ENCODE data around the gene LRP1-AS.
"Not testable (repeated sequence)": the region's sequence is repeated elsewhere in the genome, so short reads cannot be mapped to it uniquely, and the experiment has no call there.

The LRP1-AS gene

DNA sequence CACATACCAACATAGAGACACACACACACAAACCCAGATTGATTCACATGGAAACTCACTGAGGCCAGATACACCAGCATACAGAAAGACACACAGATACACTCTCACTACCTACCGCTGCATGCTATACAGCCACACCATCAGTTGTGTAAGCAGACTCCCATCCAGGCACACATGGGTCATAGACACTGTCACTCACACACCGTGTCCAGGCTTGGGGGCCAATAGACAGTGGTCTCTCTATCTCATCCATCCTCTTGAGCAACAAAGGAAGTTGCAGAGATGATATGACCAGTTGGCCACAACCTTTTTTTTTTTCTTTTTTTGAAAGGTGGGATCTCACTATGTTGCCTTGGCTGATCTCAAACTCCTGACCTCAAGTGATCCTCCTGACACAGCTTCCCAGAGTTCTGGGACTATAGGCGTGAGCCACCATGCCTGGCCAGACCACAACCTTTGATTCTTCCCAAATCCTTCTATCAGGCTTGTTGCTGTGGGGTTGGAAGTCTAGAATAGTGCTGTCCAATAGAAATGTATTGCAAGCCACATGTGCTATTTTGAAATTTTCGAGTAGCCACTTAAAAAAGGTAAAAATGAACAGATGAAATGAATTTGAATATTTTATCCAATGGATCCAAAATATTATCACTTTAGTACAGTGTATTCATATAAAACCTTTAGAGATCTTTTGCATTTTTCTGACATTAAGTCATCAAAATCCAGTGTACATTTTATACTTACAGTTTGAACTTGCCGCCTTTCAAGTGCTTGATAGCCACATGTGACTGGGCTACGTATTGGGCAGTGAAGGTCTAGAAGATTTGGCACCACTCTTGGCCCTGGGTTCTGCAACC lies 7.4 kb downstream of the LRP1-AS start:
- DNase-seq (ENCODE audit: low read depth), result no peak

- DNase-seq (ENCODE audit: low read depth), result no peak
These were observed 8.7 kb downstream of the LRP1-AS start for GRCh38 chr12:57138526-57139272.

DNA sequence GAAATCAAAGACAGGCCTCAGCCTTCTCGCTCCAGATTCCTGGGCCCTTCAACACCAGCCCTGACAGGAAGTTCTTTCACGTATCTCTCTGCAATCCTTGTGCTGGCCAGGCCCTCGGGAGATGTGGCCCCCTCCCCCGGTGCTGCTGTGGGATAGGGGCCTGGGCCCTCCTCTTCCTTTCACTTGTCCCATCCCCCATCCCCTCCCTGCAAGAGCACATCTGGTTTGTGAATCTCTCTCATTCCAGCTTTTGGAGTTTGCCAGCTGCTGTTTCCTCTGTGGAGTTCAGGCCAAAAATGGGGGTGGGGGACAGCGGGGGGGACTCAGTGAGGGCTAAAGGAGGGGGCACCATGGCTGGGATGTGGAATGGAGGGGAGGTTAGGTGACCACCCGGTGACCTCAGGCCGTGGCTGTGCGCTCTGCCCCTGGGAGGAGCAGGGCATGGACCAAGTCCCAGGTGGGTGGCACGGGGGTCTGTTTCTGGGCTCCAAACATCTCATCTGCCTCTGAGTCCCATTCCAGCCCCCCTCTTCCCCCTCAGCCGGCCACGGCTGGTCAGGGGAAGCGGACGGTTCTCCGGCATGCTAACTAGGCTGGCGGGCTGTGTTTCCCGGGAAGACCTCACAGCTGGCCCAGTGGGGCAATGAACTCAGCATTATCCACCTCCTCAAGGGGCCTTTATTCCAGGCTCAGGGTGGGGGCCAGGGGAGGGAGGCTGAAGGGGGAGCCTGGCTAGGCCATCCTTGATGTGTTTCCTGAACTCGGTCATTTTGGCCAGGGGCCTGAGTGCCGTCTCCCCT lies 11.7 kb downstream of the LRP1-AS start:
- DNase-seq (ENCODE audit: low read depth), result no peak

GRCh38 chr12:57134949-57135348 lies 12.5 kb downstream of the LRP1-AS start:
- no peak for DNase-seq (ENCODE audit: low read depth)

DNA sequence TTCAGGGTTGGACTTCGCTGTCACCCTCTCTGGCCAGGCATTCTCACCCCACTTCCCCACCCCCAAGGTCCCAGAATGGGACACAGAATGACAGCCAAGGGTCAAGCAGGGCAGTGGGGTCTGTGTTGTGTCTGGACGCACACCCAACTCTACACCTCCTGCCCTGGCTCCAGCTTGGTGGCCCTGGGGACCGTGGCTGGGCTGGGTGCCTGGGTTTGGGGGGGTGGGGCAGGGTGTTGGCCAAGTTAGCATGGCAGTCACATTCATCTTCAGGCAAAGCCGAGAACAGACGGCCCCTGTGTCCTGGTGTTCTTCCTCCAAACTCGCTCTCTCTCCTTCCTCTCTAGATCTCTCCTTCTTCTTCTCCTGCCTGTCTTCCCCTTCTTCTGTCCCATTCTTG lies 13.5 kb downstream of the LRP1-AS start:
- no peak for DNase-seq (ENCODE audit: low read depth)

- DNase-seq (ENCODE audit: low read depth), result no peak
These were observed 14.3 kb downstream of the LRP1-AS start for GRCh38 chr12:57133013-57133569.

DNA sequence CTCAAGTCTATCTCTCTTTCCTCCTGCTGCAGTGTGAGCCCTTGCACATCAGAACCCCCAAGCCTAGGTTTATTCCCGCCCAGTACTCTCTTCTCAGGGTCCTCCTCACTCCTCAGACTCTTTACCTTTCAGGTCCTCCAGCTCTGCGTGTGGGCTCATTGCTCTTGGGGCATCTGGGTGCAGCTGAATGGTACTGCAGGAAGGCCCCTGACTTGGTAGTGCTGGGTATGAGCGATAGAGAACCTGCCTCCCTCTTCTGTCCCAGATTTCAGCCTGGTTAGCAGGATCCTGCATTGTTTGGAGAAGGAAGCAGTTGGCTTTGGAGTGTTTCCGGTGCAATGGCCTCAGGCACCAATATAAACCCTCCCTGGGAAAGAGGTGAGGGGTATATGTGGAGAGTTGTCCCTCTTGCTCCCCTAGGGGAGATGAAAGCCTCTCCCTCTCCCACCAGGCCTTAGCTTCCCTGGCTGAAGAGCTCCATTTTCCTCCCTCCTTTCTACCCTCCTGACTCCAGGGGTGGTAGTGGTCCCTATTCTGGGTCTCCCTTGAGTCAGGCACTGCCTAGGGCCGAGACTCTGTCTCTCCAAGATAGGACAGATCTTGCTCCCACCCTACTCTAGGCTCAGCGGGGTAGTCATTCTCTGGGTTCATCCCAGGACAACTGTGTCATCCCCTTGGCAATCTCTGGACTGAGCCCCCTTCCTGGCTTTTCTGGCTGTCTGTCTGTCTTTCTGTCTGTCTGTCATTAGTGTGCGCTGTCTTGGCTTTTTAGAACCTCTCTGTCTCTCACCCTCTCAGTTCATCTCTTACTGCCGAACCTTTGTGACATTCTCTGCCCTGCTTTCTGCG lies 15.3 kb downstream of the LRP1-AS start:
- DNase-seq (ENCODE audit: low read depth), result no peak

DNA sequence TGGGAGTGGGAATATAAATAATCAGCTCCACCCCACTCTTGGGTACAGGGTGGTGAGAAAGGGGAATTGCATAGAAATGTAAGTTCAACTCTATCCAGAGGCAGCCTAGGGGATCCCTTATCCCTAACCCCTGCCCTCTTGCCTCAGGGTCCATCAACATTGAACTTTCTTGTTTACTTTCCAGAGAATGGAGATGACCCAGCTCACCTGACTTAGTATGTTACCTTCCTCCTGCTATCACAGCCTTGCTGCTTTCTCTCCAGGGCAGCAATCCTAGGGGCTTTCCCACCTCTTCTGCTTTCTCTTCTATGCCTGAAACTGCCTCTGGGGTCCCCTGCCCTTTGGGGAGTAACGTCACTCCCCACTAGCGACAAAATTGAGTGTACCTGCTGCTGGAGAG lies 16.5 kb downstream of the LRP1-AS start:
- no peak for DNase-seq (ENCODE audit: low read depth)

GRCh38 chr12:57129889-57130288 lies 17.5 kb downstream of the LRP1-AS start:
- no peak for DNase-seq (ENCODE audit: low read depth)

DNA sequence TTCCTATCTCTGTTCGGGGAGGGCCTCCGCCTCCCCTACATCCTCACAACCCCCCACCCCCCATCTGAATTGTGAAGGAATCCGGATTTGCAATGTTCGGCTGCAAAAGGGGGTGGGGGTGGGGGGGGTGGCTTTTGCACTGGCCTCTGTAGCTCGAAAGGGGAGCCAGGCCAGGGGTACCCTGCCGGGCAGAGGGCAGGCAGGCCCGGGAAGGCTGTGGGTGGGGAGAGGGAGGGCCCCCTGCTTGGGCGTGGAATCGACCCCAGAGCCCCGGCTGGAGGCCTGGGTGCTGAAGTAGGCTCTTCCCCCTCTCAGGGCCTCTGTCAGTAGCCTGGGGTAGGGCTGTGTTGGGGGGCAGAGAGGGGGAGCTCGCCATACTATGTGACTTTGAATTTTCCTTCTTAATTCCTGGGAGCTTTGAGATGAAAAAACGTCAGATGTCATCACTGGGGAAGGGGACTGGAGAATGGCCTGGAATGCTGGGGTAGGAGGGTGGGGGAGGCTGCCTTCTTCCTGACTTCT lies 18.0 kb downstream of the LRP1-AS start:
- DNase-seq (ENCODE audit: low read depth), result no peak

DNA sequence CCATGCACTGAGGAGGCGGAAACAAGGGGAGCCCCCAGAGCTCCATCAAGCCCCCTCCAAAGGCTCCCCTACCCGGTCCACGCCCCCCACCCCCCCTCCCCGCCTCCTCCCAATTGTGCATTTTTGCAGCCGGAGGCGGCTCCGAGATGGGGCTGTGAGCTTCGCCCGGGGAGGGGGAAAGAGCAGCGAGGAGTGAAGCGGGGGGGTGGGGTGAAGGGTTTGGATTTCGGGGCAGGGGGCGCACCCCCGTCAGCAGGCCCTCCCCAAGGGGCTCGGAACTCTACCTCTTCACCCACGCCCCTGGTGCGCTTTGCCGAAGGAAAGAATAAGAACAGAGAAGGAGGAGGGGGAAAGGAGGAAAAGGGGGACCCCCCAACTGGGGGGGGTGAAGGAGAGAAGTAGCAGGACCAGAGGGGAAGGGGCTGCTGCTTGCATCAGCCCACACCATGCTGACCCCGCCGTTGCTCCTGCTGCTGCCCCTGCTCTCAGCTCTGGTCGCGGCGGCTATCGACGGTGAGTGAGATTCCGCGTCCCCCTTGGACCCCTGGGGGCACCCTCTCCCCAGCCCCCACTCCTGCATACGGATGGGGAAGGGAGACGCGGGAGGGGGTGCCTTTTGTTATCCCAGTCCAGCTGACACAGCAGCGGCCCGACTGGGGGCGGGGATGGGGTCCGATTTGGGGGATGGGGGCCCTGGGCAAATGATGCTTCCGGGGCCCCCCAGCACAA lies 18.7 kb downstream of the LRP1-AS start:
- DNase-seq (ENCODE audit: low read depth), result no peak

- peak; percentile 60 for DNase-seq (ENCODE audit: low read depth)
These were observed 19.5 kb downstream of the LRP1-AS start, which contains the start of gene LRP1 for GRCh38 chr12:57127726-57128518. Gene LRP1 (plus strand): TSS chr12:57128483. CDS start chr12:57128965, 482 bp downstream.

GRCh38 chr12:57127101-57127725 lies 20.2 kb downstream of the LRP1-AS start:
- no peak for DNase-seq (ENCODE audit: low read depth)

- DNase-seq (ENCODE audit: low read depth), result no peak
These were observed 20.9 kb downstream of the LRP1-AS start for GRCh38 chr12:57126561-57126960.

DNA sequence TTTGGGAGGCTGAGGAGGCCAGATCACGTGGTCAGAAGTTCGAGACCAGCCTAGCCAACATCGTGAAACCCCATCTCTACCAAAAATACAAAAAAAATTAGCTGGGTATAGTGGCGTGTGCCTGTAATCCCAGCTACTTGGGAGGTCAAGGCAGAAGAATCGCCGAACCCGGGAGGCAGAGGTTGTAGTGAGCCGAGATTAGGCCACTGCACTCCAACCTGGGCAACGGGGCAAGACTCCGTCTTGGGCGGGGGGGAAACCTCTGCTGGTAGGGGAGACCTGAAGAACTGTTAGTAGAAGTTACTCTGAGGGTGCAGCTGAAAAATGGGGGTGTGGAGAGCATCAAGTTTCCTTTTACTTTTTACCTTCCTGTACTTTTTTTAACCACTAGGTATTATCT lies 21.4 kb downstream of the LRP1-AS start:
- no peak for DNase-seq (ENCODE audit: low read depth)

DNA sequence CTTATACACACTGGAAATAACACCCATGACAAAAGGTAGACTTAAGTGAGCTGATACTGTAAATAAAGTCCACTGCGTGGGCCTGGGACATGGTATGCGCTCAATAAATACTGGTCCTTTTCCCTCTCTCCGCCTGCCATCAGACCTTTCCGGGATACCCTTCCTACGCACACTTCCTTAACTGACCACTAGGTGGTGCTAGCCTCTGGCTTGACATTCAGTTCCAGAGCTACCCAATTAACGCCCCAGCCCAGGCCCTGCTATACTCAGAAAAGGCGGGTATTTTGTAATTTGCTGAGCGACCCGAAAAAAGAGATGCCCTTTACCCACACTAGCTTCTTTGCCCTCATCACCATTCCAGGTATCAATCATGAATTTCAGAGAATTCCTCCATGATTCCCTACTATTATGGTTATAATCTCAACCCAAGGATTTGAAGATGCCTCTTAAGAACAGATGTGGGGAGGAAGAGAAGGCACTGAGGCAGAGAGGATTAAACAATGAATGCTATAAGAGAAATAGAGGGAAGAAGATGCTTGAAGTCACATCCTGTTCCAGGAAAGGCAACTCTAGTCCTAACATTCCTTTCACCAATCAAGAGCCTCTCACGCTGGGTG lies 23.1 kb downstream of the LRP1-AS start:
- DNase-seq (ENCODE audit: low read depth), result peak; percentile 72

DNA sequence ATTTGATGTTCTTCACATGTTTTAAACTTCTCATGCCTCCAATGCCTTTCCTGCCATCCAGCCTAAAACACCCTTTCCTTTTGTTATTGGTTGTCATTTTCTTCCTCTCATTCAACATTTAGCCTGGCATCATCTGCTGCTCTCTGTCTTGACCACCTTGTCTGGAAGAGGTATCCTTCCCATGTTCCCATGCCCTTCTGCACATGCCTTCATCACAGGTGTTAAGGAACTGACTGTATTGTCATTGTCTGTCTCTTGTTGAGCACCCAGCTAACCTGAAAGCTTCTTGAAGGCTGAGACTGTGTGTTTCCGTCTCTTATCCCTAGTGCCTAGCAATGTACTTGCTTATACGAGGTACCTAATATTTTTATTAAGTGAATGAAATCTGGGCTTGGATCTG lies 23.6 kb downstream of the LRP1-AS start:
- DNase-seq (ENCODE audit: low read depth), result no peak

DNA sequence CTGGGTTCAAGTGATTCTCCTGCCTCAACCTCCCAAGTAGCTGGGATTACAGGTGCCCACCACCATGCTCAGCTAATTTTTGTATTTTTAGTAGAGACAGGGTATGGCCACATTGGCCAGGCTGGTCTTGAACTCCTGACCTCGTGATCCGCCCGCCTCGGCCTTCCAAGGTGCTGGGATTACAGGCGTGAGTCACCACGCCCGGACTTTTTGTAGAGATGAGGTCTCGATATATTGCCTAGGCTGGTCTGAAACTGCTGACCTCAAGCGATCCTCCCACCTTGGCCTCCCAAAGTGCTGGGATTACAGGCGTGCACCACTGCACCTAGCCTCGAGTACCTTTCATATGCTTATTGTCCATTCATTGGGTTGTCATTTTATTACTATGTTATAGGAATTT lies 26.7 kb downstream of the LRP1-AS start:
- DNase-seq (ENCODE audit: low read depth), result not testable (repeated sequence)
